22Rv1 (cell line): ENCODE data around the gene ANKRD33B.

ENCODE experiments used
- H3K27ac ChIP-seq: fragments of 450-650 bp; 2 replicates; pipeline ENCODE4 v1.5.1; 2017
- CTCF ChIP-seq: fragments of 450-650 bp; IDR thresholded peaks from 2 replicates; pipeline ENCODE4 v1.5.1; 2017; ENCODE audit warnings: mild to moderate bottlenecking
- ZFX ChIP-seq: fragments of 450-650 bp; IDR thresholded peaks from 2 replicates; pipeline ENCODE4 v1.6.1; 2017; ENCODE audit warnings: antibody characterized with exemption, borderline replicate concordance

Gene ANKRD33B

GRCh38 chr5:10537624-10538023 is 26.2 kb upstream of the ANKRD33B start:
- TF ChIP-seq CTCF (no peak), ZFX (no peak)
- H3K27ac ChIP-seq: no peak overlapping the region

- no peak for TF ChIP-seq ZFX
- TF ChIP-seq CTCF: no peak
- H3K27ac ChIP-seq: no peak overlapping the region
Measured at GRCh38 chr5:10538103-10538788, 25.6 kb upstream of the ANKRD33B start.

- TF ChIP-seq ZFX: no peak
- no peak for TF ChIP-seq CTCF
- no peak overlapping the region for H3K27ac ChIP-seq
Measured at GRCh38 chr5:10538789-10539686, 24.8 kb upstream of the ANKRD33B start.

- no peak for TF ChIP-seq ZFX
- H3K27ac ChIP-seq: no peak overlapping the region
Measured at GRCh38 chr5:10539687-10539998, 24.2 kb upstream of the ANKRD33B start.

- no peak overlapping the region for H3K27ac ChIP-seq
- TF ChIP-seq CTCF (no peak), ZFX (no peak)
Measured at GRCh38 chr5:10540036-10540544, 23.8 kb upstream of the ANKRD33B start.

- no peak for TF ChIP-seq ZFX
- no peak for TF ChIP-seq CTCF
- no peak overlapping the region for H3K27ac ChIP-seq
Measured at GRCh38 chr5:10540951-10541646, 22.8 kb upstream of the ANKRD33B start.

GRCh38 chr5:10542055-10542550 is 21.8 kb upstream of the ANKRD33B start:
- no peak for TF ChIP-seq ZFX
- TF ChIP-seq CTCF: no peak
- H3K27ac ChIP-seq: no peak overlapping the region
